ENCODE measurements around the gene ZBTB40.

Gene ZBTB40

DNA sequence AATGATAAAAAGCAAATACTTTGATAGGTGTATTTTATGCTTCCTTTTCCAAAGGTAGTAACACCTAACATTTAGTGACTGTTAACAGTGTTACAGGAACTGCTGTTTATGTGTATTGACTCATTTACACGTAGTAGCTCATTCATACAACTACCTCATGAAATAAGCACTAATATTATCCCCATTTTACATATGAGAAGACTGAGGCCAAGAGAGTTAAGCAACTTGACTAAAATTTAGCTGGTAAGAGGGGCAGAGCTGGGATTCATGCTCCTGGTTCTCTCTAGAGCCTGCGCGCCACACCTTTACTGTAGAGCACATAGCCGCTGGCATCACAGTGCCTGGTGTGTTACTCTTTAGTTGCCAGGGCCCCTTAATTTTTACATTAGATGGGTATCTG is 11.3 kb downstream of the ZBTB40 start:
- no peak for DNase-seq (ENCODE audit: low read depth in 2 of 3, low spot score in 2 of 3)

DNA sequence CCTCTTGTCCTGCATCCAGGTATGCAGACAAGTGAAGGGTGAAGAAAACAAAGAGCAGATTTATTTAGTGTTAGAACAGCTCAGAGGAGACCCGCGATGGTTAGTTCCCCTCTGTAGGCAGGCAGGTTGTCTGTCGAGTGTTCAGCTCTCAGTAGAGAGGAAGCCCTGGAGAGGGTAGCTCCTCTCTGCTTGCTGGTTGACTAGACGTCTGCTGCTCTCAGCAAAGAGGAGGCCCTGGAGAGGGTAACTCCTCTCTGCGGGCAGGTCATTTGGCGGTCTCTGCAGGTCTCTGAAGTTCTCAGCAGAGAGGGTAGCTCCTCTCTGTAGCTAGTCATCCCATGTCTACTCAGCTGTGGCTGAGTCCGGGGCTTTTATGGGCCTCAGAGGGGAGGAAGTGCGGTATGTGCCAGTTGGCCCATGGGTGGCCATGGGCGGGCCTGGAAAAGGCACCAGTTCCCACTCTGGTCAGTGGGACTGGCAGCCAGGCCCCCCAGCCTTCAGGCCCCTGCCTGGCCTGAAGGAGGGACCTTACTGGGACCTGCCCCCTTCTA is 13.4 kb downstream of the ZBTB40 start:
- DNase-seq (ENCODE audit: low read depth in 2 of 3, low spot score in 2 of 3): no peak

GRCh38 chr1:22465671-22466070 is 14.0 kb downstream of the ZBTB40 start:
- DNase-seq (ENCODE audit: low read depth in 2 of 3, low spot score in 2 of 3): no peak

DNA sequence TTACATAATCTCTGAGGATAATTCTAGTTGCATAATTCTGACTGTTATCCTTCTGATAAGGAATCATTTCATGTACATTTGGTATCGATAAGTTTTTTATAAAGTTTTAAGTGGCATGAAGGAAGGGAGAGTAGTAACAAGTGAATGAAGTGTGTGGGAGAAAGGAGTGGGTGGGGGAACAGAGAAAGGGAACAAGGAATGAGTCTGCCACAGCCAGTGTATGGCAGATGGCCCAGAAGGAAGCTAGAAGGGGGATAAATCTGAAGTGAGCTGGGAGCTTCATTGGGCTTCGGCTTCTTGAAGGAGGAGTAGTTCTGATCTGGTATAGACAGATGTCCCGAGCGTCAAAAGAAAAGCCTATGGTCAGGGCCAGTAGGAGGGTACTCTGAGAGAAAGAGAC is 18.6 kb downstream of the ZBTB40 start:
- no peak for DNase-seq (ENCODE audit: low read depth in 2 of 3, low spot score in 2 of 3)

- DNase-seq (ENCODE audit: low read depth in 2 of 3, low spot score in 2 of 3): no peak
Measured at GRCh38 chr1:22471078-22471477, 19.4 kb downstream of the ZBTB40 start.

DNA sequence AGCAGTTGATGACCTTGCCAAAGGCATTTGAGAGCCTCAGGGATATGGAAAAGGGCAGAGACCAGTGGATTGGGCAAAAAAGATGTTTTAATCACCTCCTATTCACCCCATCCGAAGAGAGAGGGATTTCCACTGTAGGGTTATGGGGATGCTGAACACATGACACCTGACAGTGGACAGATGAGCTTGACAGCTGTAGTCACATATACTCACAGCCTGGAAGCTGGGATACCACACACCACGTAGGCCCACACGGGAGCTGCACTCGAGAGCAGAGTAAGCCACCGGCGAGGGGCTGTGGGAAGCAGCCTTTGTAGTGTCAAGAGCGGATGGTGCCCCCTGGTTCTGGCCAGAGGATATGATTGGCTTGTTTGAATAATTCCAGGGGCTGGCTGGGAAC is 20.0 kb downstream of the ZBTB40 start:
- no peak for DNase-seq (ENCODE audit: low read depth in 2 of 3, low spot score in 2 of 3)

GRCh38 chr1:22472596-22472995 is 20.9 kb downstream of the ZBTB40 start:
- no peak for DNase-seq (ENCODE audit: low read depth in 2 of 3, low spot score in 2 of 3)

- DNase-seq (ENCODE audit: low read depth in 2 of 3, low spot score in 2 of 3): no peak
Measured at GRCh38 chr1:22473952-22474351, 22.3 kb downstream of the ZBTB40 start.

- no peak for DNase-seq (ENCODE audit: low read depth in 2 of 3, low spot score in 2 of 3)
Measured at GRCh38 chr1:22476566-22476965, 24.9 kb downstream of the ZBTB40 start.

GRCh38 chr1:22483121-22483520 is 31.5 kb downstream of the ZBTB40 start:
- no peak for DNase-seq (ENCODE audit: low read depth in 2 of 3, low spot score in 2 of 3)

DNA sequence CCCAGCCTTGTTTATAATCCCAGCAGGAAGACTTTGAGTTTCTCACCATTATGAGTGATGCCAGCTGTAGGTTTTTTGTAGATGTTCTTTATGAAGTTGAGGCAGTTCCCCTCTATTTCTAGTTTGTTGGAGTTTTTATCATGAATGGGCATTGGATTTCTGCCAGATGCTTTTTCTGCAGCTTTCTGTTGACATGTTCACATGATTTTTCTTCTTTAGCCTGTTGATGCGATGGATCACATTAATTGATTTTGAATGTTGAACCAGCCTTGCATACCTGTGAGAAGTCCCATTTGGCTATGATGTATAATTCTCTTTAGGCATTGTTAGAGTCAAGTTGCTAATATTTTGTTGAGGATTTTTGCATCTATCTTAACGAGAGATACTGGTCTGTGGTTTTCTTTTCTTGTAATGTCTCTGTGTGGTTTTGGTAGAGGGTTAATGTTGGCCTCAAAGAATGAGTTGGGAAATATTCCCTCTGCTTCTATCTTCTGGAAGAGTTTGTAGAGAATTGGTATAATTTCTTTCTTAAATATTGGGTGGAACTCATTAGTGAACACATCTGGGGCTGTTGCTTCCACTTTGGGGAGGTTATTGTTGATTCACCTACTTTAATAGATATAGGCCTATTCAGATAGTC is 33.2 kb downstream of the ZBTB40 start:
- no peak for DNase-seq (ENCODE audit: low read depth in 2 of 3, low spot score in 2 of 3)

DNA sequence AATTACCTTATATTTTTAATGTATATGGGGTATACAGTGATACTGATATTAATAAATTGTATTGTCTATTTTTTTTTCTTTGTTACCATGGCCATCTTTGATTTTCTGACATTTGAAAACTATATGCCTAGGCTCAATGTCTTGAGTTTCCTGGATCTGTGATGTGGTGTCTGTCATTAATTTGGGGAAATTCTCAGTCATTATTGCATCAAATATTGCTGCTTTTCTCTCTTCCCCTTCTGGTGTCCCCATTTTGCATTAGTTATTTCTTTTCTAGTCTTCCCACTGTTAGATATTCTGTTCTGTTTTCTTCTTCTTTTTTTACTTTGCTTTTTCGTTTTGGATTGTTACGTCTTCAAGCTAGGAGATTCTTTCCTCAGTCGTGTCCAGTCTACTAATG is 33.8 kb downstream of the ZBTB40 start:
- DNase-seq (ENCODE audit: low read depth in 2 of 3, low spot score in 2 of 3): no peak

DNA sequence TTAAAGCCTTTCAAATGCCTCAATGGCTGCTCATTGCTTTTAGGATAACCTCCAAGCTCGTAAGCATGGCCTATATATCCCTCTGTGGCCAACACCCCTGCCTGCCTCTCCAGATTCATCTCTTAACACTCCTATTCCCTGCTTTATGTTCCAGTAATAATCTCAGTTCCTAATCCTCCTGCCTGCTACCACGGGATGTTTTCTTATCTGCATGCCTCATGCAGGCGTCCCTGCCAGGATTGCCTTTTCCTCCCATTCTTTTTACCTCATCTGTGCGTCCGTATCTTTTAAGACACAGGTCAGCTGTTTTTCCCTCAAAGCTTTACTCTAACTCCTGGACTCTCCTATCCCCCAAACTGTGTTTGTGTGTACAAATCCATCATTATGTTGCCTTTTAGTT is 36.1 kb downstream of the ZBTB40 start:
- DNase-seq (ENCODE audit: low read depth in 2 of 3, low spot score in 2 of 3): no peak

GRCh38 chr1:22488319-22488718 is 36.7 kb downstream of the ZBTB40 start:
- DNase-seq (ENCODE audit: low read depth in 2 of 3, low spot score in 2 of 3): no peak

- DNase-seq (ENCODE audit: low read depth in 2 of 3, low spot score in 2 of 3): no peak
Measured at GRCh38 chr1:22489278-22489677, 37.6 kb downstream of the ZBTB40 start.

- DNase-seq (ENCODE audit: low read depth in 2 of 3, low spot score in 2 of 3): no peak
Measured at GRCh38 chr1:22489823-22490222, 38.2 kb downstream of the ZBTB40 start.

DNA sequence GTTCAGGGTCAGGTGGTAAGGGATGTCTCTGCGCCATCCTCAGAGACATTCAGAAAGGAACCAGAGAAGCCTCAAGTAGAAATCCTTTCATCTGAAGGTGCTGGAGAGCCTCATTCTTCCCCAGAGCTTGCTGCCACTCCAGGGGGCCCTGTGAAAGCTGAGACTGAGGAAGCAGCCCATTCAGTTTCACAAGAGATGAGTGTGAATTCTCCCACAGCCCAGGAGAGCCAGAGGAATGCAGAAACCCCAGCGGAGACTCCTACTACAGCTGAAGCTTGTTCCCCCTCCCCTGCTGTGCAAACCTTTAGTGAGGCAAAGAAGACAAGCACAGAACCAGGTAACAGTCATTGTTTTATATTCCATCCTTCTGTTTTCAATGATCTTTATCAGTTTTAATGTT is 38.7 kb downstream of the ZBTB40 start:
- DNase-seq (ENCODE audit: low read depth in 2 of 3, low spot score in 2 of 3): no peak

- DNase-seq (ENCODE audit: low read depth in 2 of 3, low spot score in 2 of 3): no peak
Measured at GRCh38 chr1:22491995-22492715, 40.5 kb downstream of the ZBTB40 start.

- DNase-seq (ENCODE audit: low read depth in 2 of 3, low spot score in 2 of 3): no peak
Measured at GRCh38 chr1:22494144-22494543, 42.5 kb downstream of the ZBTB40 start.

GRCh38 chr1:22494943-22495579 is 43.4 kb downstream of the ZBTB40 start:
- DNase-seq (ENCODE audit: low read depth in 2 of 3, low spot score in 2 of 3): no peak

DNA sequence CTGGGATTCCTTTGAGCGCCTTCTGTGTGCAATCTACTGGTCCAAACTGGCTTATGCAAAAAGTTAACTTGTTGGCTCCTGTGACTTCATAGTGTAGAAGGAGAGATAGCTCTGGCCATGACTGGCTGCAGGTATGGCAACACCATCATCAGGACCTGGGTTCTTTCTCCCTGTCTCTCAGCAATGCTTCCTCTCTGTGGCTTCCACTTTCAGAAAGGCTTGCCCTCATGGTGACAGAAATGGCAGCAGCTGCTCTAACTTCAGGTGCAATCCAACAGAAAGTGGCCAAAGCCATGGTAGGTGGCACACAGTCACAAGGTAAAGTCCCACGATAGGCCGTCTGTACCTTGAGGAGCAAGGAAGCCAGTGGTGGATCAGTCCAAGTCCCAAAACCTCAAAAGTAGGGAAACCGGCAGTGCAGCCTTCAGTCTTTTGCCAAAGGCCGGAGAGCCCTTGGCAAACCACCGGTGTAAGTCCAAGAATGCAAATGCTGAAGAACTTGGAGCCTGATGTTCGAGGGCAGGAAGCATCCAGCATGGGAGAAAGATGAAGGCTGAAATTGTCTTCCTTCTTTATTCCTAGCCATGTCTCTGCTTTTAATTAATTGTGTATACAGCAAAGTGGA is 45.0 kb downstream of the ZBTB40 start:
- no peak for DNase-seq (ENCODE audit: low read depth in 2 of 3, low spot score in 2 of 3)

- no peak for DNase-seq (ENCODE audit: low read depth in 2 of 3, low spot score in 2 of 3)
Measured at GRCh38 chr1:22498463-22498862, 46.8 kb downstream of the ZBTB40 start.
